SU-DHL-6 (cell line): ENCODE measurements around the gene PLEKHA7.

Experiments
- EZH2phosphoT487 ChIP-seq: fragments of 200-600 bp; sonication (generic), shearing (Covaris generic); conservative IDR thresholded peaks from 2 replicates; pipeline ENCODE4 v1.6.1; 2018; ENCODE audit warnings: mild to moderate bottlenecking, antibody characterized with exemption, low read length, moderate library complexity, mixed read lengths
- TF ChIP-seq, protein P1 (sequence below): fragments of 200-600 bp; sonication (generic); IDR thresholded peaks from one replicate; pipeline ENCODE4 v1.5.1; 2017; ENCODE audit warnings: antibody characterized with exemption, mild to moderate bottlenecking, low read length, moderate library complexity; ENCODE audit not compliant: insufficient read depth, poor library complexity, severe bottlenecking

- no peak for TF ChIP-seq EZH2phosphoT487
- TF ChIP-seq, protein P1, sequence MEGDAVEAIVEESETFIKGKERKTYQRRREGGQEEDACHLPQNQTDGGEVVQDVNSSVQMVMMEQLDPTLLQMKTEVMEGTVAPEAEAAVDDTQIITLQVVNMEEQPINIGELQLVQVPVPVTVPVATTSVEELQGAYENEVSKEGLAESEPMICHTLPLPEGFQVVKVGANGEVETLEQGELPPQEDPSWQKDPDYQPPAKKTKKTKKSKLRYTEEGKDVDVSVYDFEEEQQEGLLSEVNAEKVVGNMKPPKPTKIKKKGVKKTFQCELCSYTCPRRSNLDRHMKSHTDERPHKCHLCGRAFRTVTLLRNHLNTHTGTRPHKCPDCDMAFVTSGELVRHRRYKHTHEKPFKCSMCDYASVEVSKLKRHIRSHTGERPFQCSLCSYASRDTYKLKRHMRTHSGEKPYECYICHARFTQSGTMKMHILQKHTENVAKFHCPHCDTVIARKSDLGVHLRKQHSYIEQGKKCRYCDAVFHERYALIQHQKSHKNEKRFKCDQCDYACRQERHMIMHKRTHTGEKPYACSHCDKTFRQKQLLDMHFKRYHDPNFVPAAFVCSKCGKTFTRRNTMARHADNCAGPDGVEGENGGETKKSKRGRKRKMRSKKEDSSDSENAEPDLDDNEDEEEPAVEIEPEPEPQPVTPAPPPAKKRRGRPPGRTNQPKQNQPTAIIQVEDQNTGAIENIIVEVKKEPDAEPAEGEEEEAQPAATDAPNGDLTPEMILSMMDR, result no peak
These were observed 170.9 kb downstream of the PLEKHA7 start for GRCh38 chr11:16843294-16843693.
